Nephron progenitor cell (in vitro differentiated cells): ENCODE measurements around the gene TRPV6.
A peak's percentile ranks its signal among the peaks of the same experiment; 100 is the strongest.

ENCODE experiments used
- DNase-seq: peaks from one replicate; pipeline ENCODE4 v3.0.0; 2021
- H3K27ac Mint-ChIP-seq: 2 replicates; pipeline ENCODE4 v1.8.0; 2021; ENCODE audit warnings: mild to moderate bottlenecking, moderate library complexity, mixed read lengths
- H3K27me3 Mint-ChIP-seq: 2 replicates; pipeline ENCODE4 v1.8.0; 2021; ENCODE audit warnings: mild to moderate bottlenecking, low read depth, mixed read lengths; ENCODE audit not compliant: poor library complexity
- H3K36me3 Mint-ChIP-seq: 2 replicates; pipeline ENCODE4 v1.8.0; 2021; ENCODE audit warnings: low read depth, mixed read lengths
- H3K4me1 Mint-ChIP-seq: 2 replicates; pipeline ENCODE4 v1.8.0; 2021; ENCODE audit warnings: mixed read lengths
- H3K4me3 Mint-ChIP-seq: 2 replicates; pipeline ENCODE4 v1.8.0; 2021; ENCODE audit warnings: mild to moderate bottlenecking, moderate library complexity, mixed read lengths
- H3K9me3 Mint-ChIP-seq: 2 replicates; pipeline ENCODE4 v1.8.0; 2021; ENCODE audit warnings: mild to moderate bottlenecking, moderate library complexity, mixed read lengths
- TF ChIP-seq, protein P1 (sequence below): fragments of 200-600 bp; sonication (generic); IDR thresholded peaks from 2 replicates; pipeline ENCODE4 v1.5.0; 2021; ENCODE audit warnings: antibody characterized with exemption

TRPV6 gene

DNA sequence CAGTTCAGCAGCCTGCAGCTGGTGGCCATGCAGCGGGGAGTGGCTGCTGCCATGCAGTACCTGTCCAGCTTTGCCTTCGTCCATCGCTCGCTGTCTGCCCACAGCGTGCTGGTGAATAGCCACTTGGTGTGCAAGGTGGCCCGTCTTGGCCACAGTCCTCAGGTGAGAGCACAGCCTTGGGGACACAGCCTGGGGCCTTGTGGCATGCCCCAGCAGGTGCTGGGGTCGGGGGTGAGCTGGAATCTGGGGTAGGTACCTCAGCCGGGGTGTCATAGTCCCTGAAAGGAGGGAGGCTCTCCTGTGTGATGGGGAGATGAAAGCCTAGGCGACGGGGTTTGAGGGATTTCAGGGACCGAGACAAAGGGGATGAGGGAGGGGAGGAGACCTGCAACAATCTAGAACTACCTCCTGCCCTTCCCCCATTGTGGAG is 16.5 kb downstream of the TRPV6 start:
- Mint-ChIP-seq H3K36me3 (peaks cover 38% of the 10 kb centered on the region), H3K4me1 (no peaks in the 10 kb centered on the region)

DNA sequence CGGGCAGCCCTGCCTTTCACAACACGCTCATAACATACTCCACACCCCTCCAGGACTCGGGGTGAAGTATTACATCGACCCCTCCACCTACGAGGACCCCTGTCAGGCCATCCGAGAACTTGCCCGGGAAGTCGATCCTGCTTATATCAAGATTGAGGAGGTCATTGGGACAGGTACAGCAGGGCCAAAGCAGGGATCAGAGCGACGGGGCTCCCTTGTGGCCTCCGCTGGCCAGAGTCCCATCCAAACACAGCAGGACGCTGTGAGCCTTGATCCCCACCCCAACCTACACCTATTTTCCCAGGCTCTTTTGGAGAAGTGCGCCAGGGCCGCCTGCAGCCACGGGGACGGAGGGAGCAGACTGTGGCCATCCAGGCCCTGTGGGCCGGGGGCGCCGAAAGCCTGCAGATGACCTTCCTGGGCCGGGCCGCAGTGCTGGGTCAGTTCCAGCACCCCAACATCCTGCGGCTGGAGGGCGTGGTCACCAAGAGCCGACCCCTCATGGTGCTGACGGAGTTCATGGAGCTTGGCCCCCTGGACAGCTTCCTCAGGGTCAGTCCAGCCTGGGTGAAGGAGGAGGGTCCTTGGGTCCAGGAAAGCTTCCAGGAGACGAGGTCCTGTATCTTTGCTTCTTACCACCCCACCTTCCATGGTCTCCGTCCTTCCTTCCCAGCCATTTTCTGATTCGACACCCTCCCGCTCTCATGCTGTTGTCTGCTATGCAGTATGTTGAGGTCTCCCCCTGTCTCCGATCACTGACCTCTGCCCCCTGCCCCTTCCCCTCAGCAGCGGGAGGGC is 17.2 kb downstream of the TRPV6 start:
- no peak for DNase-seq
- Mint-ChIP-seq H3K4me1 (no peaks in the 10 kb centered on the region), H3K36me3 (peaks cover 32% of the 10 kb centered on the region), H3K4me3 (no peak overlapping the region), H3K9me3 (no peaks in the 10 kb centered on the region), H3K27ac (no peak overlapping the region), H3K27me3 (peaks cover 13% of the 10 kb centered on the region)
- TF ChIP-seq, protein P1, sequence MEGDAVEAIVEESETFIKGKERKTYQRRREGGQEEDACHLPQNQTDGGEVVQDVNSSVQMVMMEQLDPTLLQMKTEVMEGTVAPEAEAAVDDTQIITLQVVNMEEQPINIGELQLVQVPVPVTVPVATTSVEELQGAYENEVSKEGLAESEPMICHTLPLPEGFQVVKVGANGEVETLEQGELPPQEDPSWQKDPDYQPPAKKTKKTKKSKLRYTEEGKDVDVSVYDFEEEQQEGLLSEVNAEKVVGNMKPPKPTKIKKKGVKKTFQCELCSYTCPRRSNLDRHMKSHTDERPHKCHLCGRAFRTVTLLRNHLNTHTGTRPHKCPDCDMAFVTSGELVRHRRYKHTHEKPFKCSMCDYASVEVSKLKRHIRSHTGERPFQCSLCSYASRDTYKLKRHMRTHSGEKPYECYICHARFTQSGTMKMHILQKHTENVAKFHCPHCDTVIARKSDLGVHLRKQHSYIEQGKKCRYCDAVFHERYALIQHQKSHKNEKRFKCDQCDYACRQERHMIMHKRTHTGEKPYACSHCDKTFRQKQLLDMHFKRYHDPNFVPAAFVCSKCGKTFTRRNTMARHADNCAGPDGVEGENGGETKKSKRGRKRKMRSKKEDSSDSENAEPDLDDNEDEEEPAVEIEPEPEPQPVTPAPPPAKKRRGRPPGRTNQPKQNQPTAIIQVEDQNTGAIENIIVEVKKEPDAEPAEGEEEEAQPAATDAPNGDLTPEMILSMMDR, result no peak

More for the DNA sequence above, 16.5 kb downstream of the TRPV6 start:
- no peaks in the 10 kb centered on the region for H3K9me3 Mint-ChIP-seq
- TF ChIP-seq, protein P1, result no peak
- H3K27me3 Mint-ChIP-seq, result peaks cover 13% of the 10 kb centered on the region
- DNase-seq, result no peak
- no peak overlapping the region for H3K27ac Mint-ChIP-seq
- H3K4me3 Mint-ChIP-seq, result no peak overlapping the region

DNA sequence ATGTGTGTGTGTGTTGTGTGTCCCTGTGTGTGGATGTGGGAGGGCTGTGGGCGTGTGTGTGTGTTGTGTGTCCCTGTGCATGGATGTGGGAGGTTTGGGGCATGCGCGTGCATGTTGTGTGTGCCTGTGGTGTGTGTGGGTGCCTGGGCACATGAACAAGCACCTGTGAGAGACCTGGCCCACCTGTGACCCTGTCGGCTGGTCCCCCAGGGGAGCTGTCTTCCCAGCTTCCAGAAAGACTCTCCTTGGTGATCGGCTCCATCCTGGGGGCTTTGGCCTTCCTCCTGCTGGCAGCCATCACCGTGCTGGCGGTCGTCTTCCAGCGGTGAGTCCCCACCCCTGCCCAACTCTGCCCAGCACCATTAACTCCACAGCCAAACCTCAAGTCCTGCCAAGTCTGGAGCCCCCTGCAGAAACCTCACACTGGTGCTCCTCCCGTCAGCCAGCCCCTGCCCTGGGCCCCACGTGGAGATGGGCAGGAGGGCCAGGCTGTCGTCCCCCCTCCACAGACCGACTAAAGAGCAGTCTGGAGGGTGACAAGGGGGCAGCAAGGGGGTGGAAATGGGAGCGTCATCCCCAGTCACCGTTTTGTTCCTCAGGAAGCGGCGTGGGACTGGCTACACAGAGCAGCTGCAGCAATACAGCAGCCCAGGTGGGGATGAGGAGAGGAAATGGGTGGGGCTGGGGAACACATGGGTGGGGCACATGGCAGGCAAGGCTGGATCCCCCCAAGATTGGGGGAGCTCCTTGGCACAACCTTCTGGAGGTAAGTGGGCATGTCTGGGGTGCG is 18.0 kb downstream of the TRPV6 start:
- peaks cover 13% of the 10 kb centered on the region for H3K27me3 Mint-ChIP-seq
- no peaks in the 10 kb centered on the region for H3K9me3 Mint-ChIP-seq

DNA sequence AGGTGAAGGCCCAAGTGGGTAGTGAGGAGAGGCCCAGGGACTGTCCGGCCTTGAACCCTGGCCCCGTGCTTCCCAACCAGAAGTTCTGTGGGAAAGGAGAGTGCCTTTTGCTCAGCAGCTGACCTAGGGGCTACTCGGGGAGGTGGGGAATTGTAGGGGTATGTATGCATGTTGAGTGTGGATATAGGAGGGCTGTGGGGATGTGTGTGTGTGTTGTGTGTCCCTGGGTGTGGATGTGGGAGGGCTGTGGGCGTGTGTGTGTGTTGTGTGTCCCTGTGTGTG is 18.5 kb downstream of the TRPV6 start:
- Mint-ChIP-seq H3K36me3 (peaks cover 21% of the 10 kb centered on the region), H3K4me3 (no peak overlapping the region), H3K4me1 (peaks cover 8% of the 10 kb centered on the region), H3K9me3 (no peaks in the 10 kb centered on the region), H3K27me3 (peaks cover 11% of the 10 kb centered on the region), H3K27ac (no peak overlapping the region)
- DNase-seq, result no peak
- TF ChIP-seq, protein P1, result no peak

More for the DNA sequence above, 18.0 kb downstream of the TRPV6 start:
- TF ChIP-seq, protein P1, result no peak
- Mint-ChIP-seq H3K36me3 (peaks cover 26% of the 10 kb centered on the region), H3K27ac (no peak overlapping the region), H3K4me1 (peaks cover 2% of the 10 kb centered on the region), H3K4me3 (no peak overlapping the region)
- no peak for DNase-seq

DNA sequence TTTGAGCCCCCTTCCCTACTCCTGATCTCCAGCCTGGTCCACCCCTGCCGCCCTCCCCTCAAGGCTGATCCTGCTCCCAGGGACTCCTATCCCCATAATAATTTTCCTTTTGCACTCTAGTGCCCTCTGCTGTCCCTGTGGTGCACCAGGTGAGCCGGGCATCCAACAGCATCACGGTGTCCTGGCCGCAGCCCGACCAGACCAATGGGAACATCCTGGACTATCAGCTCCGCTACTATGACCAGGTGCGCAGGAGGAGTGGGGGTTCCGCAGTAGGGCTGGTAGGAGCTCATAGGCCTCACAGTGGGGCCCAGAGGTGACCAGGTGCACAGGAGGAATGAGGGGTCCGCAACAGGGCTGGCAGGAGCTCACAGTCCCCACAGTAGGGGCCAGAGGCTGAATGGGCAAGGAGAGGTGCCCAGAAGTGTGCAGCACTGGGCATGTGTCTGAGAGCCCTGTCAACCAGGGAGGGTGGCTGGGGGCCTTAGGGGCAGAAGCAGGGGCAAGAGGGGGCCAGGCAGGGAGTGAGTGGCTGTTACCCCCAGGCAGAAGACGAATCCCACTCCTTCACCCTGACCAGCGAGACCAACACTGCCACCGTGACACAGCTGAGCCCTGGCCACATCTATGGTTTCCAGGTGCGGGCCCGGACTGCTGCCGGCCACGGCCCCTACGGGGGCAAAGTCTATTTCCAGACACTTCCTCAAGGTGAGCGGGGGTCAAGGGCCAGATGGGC is 19.0 kb downstream of the TRPV6 start:
- H3K4me1 Mint-ChIP-seq, result peaks cover 8% of the 10 kb centered on the region
- DNase-seq, result peak; percentile 60
- TF ChIP-seq, protein P1, result peak; percentile 54
- no peaks in the 10 kb centered on the region for H3K9me3 Mint-ChIP-seq
- peaks cover 15% of the 10 kb centered on the region for H3K36me3 Mint-ChIP-seq
- no peak overlapping the region for H3K4me3 Mint-ChIP-seq
- H3K27ac Mint-ChIP-seq, result no peak overlapping the region
- H3K27me3 Mint-ChIP-seq, result peaks cover 11% of the 10 kb centered on the region
